Hepatic stellate cell (primary cell): Measurements from ENCODE around the gene APOBR.
"Not testable (repeated sequence)": the region's sequence is repeated elsewhere in the genome, so short reads cannot be mapped to it uniquely, and the experiment has no call there.

Source experiments
- DNase-seq: peaks from one replicate; pipeline ENCODE4 v3.0.0; 2011; ENCODE audit warnings: low spot score

APOBR gene, protein sequence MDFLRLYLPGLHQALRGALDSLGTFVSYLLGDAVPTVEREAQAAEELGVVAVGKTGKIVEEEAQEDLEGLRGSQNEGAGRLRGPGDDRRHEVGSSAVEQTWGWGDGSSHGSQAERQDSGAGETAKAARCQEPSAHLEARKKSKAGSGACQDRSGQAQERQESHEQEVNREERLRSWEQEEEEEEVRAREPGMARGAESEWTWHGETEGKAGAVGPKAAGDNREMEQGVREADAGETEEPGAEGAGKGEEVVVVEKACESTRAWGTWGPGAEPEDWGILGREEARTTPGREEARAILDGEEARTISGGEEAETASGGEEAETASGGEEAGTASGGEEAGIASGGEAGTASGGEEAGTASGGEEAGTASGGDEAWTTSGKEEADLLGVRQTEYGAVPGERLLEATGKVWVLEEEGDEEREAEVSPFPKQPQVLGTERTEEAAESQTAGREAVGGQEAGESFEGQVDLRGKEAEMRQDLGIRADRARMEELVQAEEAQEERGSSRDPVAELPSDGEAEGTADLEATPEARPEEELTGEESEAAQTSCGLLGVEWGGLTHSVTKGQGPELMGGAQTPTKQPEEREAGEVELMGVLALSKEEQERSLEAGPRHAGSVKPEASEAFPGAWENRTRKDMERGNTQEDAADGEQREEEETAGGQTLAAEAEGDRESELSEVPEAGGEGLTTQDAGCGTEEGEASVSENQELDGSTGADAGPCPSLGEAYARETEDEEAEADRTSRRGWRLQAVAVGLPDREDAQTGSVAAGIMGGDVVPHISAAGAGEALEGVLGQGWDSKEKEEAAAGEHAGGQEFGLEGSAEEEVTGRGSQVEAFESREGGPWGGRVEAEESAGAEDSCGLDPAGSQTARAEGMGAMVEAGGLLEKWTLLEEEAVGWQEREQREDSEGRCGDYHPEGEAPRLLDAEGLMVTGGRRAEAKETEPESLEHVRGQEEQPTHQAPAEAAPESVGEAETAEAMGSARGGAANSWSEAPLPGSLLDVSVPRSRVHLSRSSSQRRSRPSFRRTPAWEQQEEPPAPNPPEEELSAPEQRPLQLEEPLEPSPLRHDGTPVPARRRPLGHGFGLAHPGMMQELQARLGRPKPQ

GRCh38 chr16:28494121-28494851, at the start of gene APOBR:
Gene APOBR, plus strand, starts transcription at chr16:28494643. Its CDS starts 39 bp downstream, at chr16:28494682.
- DNase-seq: no peak

DNA sequence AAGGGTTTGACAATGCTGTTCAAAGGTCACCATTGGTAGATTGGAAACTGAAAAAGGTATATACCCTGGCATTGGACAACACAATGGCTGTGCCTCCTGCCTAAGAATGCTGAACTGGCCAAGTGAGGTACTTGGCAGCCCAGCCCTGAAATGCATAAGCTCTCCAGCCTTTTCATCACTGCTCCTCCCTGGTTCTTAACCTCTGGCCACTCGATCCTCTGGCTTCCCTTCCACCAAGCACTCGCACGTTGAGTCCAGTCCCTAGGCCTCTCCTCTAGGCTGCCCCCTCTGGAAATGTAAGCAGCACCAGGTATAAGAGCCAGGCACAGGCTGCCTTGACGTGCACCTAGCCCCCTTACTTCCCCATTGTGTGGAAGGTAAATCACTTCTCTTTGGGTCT, 48.1 kb upstream of the APOBR start:
- DNase-seq: not testable (repeated sequence)

GRCh38 chr16:28447081-28447480, 47.4 kb upstream of the APOBR start:
- DNase-seq: not testable (repeated sequence)

DNA sequence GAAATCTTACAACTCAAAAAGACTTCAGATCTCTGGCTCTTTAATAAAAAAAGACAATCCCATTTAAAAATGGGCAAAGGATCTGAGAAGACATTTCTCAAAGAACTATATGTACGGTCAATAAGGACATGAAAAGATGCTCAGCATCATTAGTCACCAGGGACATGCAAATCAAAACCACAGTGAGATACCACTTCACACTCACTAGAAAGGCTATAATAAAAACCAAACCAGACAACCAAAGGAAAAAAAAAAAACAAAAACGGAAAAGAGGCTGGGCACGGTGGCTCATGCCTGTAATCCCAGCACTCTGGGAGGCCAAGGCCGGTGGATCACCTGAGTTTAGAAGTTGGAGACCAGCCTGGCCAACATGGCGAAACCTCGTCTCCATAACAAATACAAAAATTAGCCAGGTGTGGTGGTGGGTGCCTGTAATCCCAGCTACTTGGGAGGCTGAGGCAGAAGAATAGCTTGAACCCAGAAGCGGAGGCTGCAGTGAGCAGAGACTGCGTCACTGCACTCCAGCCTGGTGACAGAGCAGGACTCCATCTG, 20.7 kb upstream of the APOBR start:
- DNase-seq: no peak

DNA sequence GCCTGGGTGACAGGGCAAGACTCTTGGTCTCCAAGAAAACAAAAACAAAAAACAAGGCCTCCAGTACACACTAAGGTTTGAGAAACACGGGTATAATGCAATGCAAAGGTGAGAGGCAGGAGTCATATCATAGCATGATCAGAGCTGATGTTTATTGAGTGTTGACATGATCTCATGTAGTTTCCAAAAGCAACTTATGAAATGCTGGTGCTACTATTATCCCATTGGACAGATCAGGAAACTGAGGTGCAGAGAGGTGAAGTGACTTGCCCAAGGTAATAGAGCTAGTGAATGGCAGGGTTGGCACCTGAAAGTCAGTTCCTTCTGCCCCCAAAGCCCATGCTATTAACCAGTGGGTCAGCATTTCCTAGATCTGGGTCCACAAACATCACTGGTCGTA, 19.2 kb upstream of the APOBR start:
- DNase-seq: no peak

DNA sequence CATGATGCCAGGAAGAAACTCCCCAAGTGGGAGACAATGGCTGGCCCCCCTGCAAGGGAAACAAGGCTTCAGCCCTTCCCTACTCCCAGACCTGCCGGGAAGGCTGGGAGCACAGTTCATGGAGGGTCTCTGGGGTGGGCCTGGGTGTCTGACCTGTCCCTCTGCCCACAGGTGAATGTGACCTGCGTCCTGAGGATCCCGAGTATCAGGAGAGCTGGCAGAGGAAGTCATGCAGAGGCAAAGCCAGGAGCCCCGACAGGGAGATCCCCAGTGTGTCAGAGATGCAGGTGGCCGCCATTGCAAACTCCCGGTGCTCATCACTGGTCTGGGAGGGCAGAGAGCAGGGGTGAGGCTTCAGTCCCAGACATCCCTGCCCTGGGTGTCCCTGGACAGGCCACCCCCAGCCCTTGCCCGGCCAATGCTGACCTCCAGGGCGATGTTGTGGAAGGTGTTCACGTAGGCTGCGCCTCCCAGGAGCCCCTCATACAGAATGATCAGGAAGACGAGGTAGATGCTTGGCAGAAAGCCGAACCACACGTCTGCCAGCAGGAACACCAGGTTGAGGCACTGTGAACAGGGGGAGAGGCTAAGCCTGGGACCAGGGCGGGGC, 17.0 kb upstream of the APOBR start:
- DNase-seq: no peak

DNA sequence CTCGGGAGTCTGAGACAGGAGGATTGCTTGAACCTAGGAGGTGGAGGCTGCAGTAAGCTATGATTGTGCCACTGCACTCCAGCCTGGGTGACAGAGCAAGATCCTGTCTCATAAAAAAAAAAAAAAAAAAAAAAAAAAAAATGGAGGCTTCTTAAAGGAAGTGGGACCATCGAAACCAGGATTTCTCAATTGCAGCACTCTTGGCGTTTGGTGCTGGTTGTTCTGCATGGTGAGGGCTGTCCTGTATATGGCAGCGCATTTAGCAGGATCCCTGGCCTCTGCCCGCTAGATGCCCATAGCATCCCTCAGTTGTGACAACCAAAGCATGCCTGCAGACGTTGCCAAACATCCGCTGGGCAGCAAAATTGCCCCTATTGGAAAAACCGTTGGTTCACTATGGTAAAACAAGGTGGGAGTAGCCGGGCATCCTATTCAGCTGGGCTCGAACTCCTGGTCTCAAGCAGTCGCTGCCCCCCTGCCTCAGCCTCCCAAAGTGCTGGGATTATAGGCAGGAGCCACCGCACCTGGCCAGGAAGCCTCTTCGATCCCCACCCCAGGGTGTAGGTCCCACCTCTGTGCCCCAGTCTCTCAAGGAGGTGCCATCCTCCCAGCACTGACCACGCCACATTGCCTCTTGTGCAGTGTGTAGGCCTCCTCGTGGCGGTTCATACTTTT, 15.8 kb upstream of the APOBR start:
- no peak for DNase-seq

- DNase-seq: no peak
These were observed 12.4 kb upstream of the APOBR start for GRCh38 chr16:28482026-28482425.

- DNase-seq: not testable (repeated sequence)
These were observed 11.1 kb upstream of the APOBR start for GRCh38 chr16:28483361-28483760.

DNA sequence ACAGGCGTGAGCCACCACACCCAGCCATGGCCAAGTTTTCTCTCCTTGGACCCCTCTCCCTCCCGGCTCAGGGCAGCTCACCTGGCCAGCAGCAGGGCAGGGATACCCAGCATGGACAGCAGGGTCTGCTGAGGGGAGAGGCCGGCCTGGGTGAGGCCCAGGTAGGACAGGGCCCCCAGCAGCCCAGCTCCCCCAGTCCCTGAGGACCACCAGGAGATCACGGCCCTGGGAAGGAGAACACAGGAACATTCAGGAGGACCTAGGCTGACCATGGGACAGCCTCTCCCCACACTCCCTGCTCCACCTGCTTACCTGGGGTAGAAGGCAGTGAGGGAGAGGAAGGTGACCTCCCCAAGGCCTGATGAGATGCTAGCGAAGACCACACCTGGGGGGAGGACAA, 8.2 kb upstream of the APOBR start:
- DNase-seq: no peak

DNA sequence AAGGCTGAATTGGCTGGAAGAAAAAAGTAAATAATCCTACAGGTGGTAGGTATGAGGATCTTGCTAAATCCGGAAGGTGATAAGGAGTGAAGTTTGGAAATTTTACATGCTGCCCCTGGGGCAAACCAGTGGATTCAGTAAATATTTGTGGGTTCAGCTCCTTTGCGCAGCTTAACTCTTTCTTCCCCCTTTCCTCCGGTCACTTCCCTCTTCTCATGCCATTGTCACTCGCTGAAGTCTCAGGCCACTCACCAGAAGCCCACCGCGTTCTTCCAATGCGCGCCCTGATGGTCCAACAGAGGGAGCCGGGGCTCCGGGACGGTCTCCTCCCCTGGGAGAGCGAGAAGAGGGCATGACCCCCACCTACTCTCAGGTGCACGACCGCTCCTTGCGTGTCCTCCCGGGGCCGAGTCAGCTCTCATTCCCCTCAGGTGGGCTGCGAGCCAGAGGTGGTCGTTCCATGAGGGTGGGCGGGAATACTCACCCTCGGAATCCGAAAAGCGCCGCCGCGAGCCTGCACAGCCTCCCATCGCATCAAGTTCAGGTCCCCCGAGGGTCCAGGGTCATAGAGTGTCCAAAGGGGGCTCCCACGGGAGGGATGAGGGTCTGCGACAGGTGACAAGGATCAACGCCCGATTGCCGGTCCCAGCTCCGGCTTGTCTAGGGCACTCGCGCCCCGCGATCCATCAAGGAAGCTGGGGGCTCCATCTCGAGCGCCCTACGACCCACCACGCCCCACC, 3.0 kb upstream of the APOBR start:
- DNase-seq: no peak

GRCh38 chr16:28491970-28492474, 2.4 kb upstream of the APOBR start, which contains the start of gene CLN3:
Gene CLN3, minus strand, starts transcription at chr16:28492074. Its CDS starts 315 bp downstream, at chr16:28491759.
- DNase-seq: peak; percentile 98

- no peak for DNase-seq
These were observed 1.9 kb upstream of the APOBR start for GRCh38 chr16:28492511-28492910.

DNA sequence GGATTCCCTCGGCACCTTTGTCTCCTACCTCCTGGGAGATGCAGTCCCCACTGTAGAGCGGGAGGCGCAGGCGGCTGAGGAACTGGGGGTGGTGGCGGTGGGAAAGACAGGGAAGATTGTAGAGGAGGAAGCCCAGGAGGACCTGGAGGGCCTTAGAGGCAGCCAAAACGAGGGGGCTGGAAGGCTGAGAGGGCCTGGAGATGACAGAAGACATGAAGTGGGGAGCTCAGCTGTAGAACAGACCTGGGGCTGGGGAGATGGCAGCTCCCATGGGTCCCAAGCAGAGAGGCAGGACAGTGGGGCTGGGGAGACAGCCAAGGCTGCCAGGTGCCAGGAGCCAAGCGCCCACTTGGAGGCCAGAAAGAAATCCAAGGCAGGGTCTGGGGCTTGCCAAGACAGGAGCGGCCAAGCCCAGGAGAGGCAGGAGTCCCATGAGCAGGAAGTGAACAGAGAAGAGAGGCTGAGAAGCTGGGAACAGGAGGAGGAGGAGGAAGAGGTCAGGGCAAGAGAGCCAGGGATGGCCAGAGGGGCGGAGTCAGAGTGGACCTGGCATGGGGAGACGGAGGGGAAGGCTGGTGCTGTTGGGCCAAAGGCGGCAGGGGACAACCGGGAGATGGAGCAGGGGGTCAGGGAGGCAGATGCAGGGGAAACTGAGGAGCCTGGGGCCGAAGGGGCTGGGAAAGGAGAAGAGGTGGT, 803 bp downstream of the APOBR start:
- no peak for DNase-seq

DNA sequence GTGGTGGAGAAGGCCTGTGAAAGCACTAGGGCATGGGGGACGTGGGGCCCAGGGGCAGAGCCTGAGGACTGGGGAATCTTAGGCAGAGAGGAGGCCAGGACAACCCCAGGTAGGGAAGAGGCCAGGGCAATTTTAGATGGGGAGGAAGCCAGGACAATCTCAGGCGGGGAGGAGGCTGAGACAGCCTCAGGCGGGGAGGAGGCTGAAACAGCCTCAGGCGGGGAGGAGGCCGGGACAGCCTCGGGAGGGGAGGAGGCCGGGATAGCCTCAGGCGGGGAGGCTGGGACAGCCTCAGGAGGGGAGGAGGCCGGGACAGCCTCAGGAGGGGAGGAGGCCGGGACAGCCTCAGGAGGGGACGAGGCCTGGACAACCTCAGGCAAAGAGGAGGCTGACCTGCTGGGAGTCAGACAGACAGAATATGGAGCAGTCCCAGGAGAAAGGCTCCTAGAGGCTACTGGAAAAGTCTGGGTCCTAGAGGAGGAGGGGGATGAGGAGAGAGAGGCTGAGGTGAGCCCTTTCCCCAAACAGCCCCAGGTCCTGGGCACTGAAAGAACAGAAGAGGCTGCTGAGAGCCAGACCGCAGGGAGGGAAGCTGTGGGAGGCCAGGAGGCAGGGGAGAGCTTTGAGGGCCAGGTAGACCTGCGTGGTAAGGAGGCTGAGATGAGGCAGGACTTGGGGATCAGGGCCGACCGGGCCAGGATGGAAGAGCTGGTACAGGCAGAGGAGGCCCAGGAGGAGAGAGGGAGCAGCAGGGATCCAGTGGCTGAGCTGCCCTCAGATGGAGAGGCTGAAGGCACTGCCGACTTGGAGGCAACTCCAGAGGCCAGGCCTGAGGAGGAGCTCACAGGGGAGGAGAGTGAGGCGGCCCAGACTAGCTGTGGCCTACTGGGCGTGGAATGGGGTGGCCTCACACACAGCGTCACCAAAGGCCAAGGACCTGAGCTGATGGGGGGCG, 1.6 kb downstream of the APOBR start:
- no peak for DNase-seq

GRCh38 chr16:28496844-28497243, 2.4 kb downstream of the APOBR start:
- no peak for DNase-seq

GRCh38 chr16:28497386-28497785, 2.9 kb downstream of the APOBR start:
- DNase-seq: no peak
